Stimulated activated CD4-positive, alpha-beta T cell treated with anti-CD3 and anti-CD28 coated beads, Interleukin-2, amount 100 ng/mL, for 24 hours (primary cell): ENCODE data around the gene BCL11A.

Source experiments
- DNase-seq, 2 donors: peaks; one replicate each; pipeline ENCODE4 v3.0.0-alpha.2; 2020

The BCL11A gene

DNA sequence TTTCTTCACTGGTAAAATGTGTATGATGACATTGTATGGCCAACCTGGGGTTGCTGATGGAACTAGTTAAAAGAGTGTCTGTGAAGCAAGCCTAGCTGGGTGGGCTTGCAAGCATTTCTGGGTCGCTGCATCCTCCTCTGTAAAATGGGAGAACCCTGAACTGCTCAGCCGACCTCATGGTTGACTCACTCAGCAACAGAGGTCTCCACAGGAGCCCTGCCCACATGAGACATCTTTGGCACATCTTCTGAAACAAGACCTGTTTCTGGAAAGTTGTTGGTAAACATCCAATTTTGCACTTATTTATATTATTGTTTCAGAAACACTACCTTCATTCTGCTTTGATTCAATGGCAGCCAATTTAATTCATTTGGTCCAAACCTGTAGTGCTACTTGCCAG is 52.6 kb downstream of the BCL11A start:
- DNase-seq: no peak

DNA sequence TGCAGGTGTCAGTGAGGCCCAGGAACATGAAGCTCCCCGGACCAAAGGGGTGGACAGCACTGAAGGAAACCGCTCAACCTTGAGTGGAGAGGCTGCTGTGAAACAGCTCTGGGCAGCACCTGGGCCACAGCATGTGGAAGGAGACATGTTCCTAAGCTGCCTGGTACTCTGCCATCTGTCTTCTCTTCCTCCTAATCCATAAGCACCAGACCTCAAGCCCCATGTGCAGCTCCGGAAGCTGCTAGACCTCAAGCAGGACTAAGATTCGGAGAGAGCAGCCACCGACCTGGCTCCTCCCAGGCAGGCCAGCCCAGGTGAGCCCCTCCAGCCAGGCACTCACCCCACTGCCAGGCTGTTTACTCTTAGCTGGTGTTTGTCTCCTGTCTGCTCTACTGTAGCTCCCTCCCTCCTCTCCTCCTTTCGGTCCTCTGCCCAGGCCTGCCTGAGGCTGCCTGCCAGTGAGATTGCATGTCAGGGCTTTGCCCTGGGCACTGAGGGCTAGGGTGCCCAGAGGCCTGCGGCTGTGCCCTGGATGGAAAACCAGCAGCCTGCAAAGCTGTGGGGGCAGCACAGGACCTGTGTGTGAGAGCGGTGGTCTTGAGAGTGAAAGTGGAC is 53.7 kb downstream of the BCL11A start:
- DNase-seq: no peak

- DNase-seq: no peak
Observed at GRCh38 chr2:60498816-60499429, 54.5 kb downstream of the BCL11A start.

GRCh38 chr2:60498127-60498815 is 55.2 kb downstream of the BCL11A start:
- no peak for DNase-seq

- DNase-seq: no peak
Observed at GRCh38 chr2:60497500-60497899, 56.0 kb downstream of the BCL11A start.

- no peak for DNase-seq
Observed at GRCh38 chr2:60496956-60497355, 56.5 kb downstream of the BCL11A start.

GRCh38 chr2:60496475-60496874 is 57.0 kb downstream of the BCL11A start:
- DNase-seq: no peak

DNA sequence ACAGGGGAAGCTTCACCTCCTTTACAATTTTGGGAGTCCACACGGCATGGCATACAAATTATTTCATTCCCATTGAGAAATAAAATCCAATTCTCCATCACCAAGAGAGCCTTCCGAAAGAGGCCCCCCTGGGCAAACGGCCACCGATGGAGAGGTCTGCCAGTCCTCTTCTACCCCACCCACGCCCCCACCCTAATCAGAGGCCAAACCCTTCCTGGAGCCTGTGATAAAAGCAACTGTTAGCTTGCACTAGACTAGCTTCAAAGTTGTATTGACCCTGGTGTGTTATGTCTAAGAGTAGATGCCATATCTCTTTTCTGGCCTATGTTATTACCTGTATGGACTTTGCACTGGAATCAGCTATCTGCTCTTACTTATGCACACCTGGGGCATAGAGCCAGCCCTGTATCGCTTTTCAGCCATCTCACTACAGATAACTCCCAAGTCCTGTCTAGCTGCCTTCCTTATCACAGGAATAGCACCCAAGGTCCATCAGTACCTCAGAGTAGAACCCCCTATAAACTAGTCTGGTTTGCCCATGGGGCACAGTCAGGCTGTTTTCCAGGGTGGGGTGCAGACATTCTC is 58.3 kb downstream of the BCL11A start:
- DNase-seq: no peak

GRCh38 chr2:60493804-60494387 is 59.6 kb downstream of the BCL11A start:
- no peak for DNase-seq

GRCh38 chr2:60492548-60492947 is 60.9 kb downstream of the BCL11A start:
- DNase-seq: no peak

DNA sequence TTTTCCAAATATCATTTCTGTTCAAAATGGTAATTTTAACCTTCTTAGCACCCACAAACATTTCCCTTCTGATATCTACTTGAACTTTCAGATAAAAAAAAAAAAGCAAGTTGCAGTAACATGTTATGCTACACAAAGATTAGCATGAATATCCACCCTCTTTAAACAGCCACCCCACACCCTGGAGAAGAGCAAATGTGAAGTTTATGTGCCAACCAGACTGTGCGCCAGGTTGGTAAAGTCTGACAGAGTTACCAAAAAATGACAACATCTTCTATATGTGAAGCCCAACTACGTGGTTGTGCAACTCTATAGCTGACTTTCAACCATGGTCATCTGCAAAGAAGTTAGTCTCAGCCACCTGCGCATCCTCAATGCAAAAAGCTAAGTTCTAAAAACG is 62.6 kb downstream of the BCL11A start:
- DNase-seq: no peak

GRCh38 chr2:60490441-60490840 is 63.0 kb downstream of the BCL11A start:
- DNase-seq: no peak

DNA sequence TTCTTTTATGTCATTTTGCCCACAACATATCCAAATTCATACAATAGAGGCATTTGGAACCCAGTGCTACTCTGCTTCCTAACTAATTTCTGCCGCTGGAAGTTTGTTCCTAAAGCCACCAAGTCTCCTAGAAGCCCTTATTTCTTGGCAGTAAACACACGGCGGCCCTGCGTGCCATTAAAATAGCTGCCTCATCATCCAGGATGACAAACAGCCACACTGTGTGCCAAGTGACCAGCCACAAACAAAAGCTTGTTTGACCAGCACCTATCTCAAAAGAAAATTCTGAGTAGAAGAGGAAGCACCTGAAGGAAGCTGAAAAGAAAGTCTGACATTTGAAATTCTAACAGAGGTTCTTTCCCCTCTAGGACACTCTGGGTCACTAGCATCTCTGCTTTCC is 64.2 kb downstream of the BCL11A start:
- DNase-seq: no peak

DNA sequence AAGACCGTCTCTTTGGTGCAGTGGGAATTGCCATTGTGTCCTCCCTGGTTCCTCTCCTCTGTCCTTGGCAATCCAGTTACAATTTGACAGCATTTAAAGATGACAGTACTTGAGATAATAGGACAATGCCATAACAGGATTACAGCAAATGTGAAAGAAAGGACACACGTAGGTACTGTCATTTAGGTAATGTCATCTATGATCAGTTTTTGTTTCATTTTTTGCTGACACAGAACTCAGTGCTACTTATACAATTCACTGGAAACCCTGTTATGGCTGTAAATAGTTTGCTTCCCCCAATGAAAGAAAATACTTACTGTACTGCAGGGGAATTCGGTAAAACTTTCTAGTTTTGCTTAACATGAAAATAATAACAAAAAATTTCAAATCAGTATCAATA is 65.2 kb downstream of the BCL11A start:
- DNase-seq: no peak

DNA sequence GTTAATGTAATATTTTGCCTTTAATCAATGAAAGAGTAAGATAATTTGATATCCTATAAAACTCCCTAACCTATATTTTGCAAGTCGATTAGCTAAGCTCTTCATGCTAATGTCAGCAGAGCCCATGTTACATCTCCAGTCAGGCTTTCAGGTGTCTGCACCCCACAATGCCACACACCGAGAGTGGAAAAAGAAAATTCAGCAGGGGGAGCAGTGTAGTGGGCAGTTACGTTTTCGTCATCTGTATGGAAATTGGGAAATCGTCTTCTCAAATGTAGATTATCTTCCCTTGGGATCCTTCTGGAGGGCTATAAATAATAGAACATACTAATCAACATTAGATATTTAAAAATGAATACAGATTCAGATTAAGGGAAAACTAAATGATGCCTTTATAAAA is 66.3 kb downstream of the BCL11A start:
- no peak for DNase-seq

DNA sequence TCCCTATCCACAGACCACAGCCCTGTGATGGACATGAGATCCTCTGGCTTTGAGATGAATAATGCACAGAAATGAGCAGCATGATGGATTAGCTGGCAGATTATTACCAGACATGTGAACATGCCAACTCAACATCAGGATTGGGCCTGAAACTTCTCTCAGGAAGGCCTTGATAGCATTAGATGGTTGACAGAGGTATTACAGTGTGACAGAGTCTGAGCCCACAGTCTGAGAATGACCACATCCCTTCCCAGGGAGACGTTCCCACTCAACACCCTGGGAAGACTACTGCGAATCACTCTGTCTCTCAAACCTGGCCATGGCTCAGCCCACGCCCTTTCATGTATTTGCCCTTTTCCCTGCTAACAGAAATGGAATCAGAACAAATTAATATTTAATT is 66.9 kb downstream of the BCL11A start:
- DNase-seq: no peak

DNA sequence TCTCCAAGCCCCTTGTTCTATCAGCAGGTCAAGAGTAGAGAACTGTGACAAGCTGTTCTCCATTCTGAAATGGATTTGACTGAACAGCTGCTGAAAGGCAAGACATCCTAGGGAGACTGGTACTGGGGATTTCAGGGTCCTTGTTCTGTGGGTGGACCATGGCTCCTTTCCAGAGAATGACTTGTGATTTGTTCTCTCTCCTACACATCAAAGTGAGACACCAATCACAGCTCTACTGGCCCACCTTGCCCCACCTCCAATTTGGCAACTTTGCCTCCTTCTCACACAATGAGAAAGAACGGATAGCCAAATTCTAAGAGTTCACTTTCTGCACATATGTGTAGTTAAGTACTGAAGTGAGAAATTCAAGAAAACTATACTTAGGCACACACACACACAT is 67.4 kb downstream of the BCL11A start:
- DNase-seq: no peak

DNA sequence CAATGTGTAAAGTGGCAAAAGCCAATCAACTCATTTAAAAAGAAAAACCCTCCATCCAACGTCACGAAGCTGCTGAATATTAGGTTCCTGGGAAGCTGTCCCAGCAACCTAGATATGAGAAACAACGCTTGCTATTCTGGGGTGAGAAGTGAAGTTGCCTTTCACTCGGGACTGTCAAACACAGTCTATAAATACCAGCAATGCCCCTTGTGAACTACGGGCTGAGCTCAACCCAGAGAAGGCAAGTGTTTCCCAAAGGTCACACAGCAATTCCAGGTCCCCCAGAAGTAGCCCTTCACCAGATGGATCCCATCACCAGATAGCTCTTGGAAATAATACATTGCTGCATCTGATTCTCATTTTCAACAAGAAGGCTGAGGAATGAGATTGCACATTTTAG is 67.9 kb downstream of the BCL11A start:
- no peak for DNase-seq

- no peak for DNase-seq
Observed at GRCh38 chr2:60485055-60485454, 68.4 kb downstream of the BCL11A start.

GRCh38 chr2:60484133-60484645 is 69.3 kb downstream of the BCL11A start:
- no peak for DNase-seq

DNA sequence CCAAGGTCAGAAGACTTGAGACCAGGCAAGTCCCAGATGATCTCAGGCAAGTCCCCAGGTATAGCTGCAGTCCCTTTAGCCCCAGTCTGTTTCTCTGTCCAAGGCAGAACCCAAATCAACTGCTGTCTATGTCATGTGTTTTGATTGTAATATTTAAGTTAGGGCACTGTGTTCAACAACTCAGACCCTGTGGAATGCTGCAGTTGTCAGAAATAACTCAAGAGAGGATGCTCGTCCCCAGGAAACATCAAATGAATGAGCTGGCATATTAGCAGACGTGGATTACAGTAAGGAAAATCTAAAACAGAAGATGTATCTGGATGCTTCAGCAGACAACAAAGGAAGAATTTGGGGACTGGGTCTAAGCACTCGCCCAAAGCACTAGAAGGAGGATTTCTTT is 70.1 kb downstream of the BCL11A start:
- DNase-seq: no peak

DNA sequence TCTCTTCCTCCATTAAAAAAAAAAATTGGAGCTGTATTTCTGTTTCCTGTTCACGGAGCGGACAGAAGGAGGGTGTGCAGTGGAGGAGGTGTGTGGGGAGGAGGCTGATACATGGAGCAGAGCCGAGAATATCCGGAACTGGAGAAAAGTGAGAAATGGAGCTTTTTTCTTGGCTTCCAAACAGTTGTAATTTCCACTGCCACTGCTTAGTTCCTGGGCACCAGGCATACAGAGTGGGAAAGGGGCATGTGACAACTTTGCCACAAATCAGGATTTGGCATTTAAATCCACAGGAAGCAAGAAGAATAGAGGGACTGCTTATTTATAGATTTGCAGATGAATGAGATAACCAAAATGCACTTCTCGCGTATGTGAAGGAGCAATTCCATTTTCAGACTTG is 71.2 kb downstream of the BCL11A start:
- DNase-seq: no peak

DNA sequence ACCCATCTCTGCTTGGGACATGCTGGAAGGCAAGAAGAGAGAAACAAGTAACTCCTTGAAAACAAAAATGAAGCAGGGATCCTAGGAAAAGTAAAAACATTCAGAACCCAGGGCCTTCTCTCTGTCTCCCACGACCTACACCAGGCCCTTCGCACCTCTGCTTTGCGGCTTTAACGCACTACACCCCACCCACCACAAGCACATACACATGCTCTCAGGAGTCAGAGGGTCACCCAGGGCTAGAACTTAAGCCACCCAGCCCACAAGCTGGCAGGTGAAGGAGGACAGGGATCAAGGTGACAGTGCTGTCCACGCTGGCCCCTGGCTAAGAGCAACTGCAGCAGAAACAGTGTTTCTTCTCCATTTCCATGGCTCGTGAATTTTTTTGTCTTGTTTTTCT is 72.2 kb downstream of the BCL11A start:
- no peak for DNase-seq
